GM12878 (cell line): ENCODE data around the gene SP3. TPM values are rescaled to one million over a fixed set of nuclear protein-coding genes. Genes with fewer than 3 reads are reported as not detected.

Source experiments
- ATAC-seq: fragments of 200-7000 bp; cut with Tn5 transposase; 3 replicates; pipeline ENCODE4 v1.9.1; 2020; ENCODE audit warnings: mild to moderate bottlenecking, moderate library complexity
- BruUV-seq: library from RNA; stranded (reverse); fragments of 400-500 nt; replicated peaks from 2 replicates; lab custom pipeline; 2021; lab: Mats Ljungman, UMichigan
- CTCF ChIA-PET: fragments of 300-600 bp; sonication (Branson Sonifier 250); formaldehyde crosslinking; extraction: SDS; loops from one replicate; lab custom pipeline; 2021; ENCODE audit warnings: inconsistent platforms; lab: Yijun Ruan, JAX
- POLR2A ChIA-PET: fragments of 350-600 bp; formaldehyde crosslinking; extraction: SDS; loops from one replicate; lab custom pipeline; 2021; ENCODE audit warnings: inconsistent platforms; lab: Charles Lee
- RAD21 ChIA-PET: fragments of 300-600 bp; sonication (Branson Sonifier 250); formaldehyde crosslinking; loops from one replicate; lab custom pipeline; 2023; ENCODE audit warnings: antibody characterized with exemption; ENCODE audit not compliant: unreplicated experiment; lab: Charles Lee
- SMC1A ChIA-PET: fragments of 300-600 bp; sonication (Branson Sonifier 250); formaldehyde crosslinking; loops from one replicate; lab custom pipeline; 2023; ENCODE audit not compliant: unreplicated experiment, uncharacterized antibody; lab: Charles Lee
- DNase-seq: peaks from one replicate; pipeline ENCODE4 v3.0.0-alpha.2; 2011; ENCODE audit warnings: low read depth, low spot score
- FAIRE-seq: peaks from 3 replicates; lab custom pipeline; 2011; peaks lifted over from hg19 to GRCh38; lab: Jason Lieb, UNC
- H2AFZ ChIP-seq: 2 replicates; pipeline ENCODE4 v1.6.0; 2011; ENCODE audit warnings: low read depth, low read length, control low read depth; ENCODE audit not compliant: control insufficient read depth
- H3K27ac ChIP-seq: 2 replicates; pipeline ENCODE4 v1.5.1; 2011; ENCODE audit warnings: control low read depth; ENCODE audit not compliant: control insufficient read depth, insufficient read depth
- H3K27me3 ChIP-seq, 2 experiments: replicated peaks in 1 of 2; 2 replicates each; pipeline versions ENCODE4 v1.6.0 to v1.6.1; 2011; ENCODE audit warnings: low read length in 1 of 2; ENCODE audit not compliant: control insufficient read depth in 2 of 2, insufficient read depth in 2 of 2
- H3K36me3 ChIP-seq, 2 experiments: 2 replicates each; pipeline ENCODE4 v1.5.1; 2011; ENCODE audit warnings: low read length in 1 of 2; ENCODE audit not compliant: control insufficient read depth in 2 of 2, insufficient read depth in 2 of 2
- H3K4me1 ChIP-seq: 2 replicates; pipeline ENCODE4 v1.6.1; 2011; ENCODE audit warnings: mild to moderate bottlenecking, low read length, moderate library complexity, mixed read lengths; ENCODE audit not compliant: control insufficient read depth, insufficient read depth
- H3K4me2 ChIP-seq: 2 replicates; pipeline ENCODE4 v1.6.0; 2011; ENCODE audit warnings: control low read depth; ENCODE audit not compliant: control insufficient read depth, insufficient read depth
- H3K4me3 ChIP-seq: fragments of 200-600 bp; sonication (generic); 2 replicates; pipeline ENCODE4 v1.5.1; 2016
- H3K79me2 ChIP-seq: 2 replicates; pipeline ENCODE4 v1.6.0; 2011; ENCODE audit warnings: low read length; ENCODE audit not compliant: control insufficient read depth, insufficient read depth
- H3K9ac ChIP-seq: 2 replicates; pipeline ENCODE4 v1.8.0; 2011; ENCODE audit warnings: low read length, control low read depth, mixed read lengths; ENCODE audit not compliant: control insufficient read depth, insufficient read depth
- H3K9me3 ChIP-seq: replicated peaks from 3 replicates; pipeline ENCODE4 v1.5.1; 2011; ENCODE audit warnings: mild to moderate bottlenecking, low read length; ENCODE audit not compliant: control insufficient read depth, insufficient read depth
- H4K20me1 ChIP-seq: 2 replicates; pipeline ENCODE4 v1.6.0; 2011; ENCODE audit not compliant: control insufficient read depth, insufficient read depth
- BACH1 ChIP-seq: fragments of 450-650 bp; IDR thresholded peaks from 2 replicates; pipeline ENCODE4 v1.6.1; 2017; ENCODE audit warnings: mild to moderate bottlenecking, borderline replicate concordance
- CREB1 ChIP-seq: IDR thresholded peaks from 2 replicates; pipeline ENCODE4 v1.6.1; 2012; ENCODE audit warnings: low read depth, mild to moderate bottlenecking, inconsistent platforms
- EGR1 ChIP-seq, 2 experiments: IDR thresholded peaks; 1 replicate in 1 of 2; 2 replicates in 1 of 2; pipeline ENCODE4 v1.6.1; 2011 to 2012; ENCODE audit warnings: low read depth in 2 of 2, low read length in 2 of 2, borderline replicate concordance in 1 of 2, mild to moderate bottlenecking in 1 of 2, moderate library complexity in 1 of 2
- HDAC6 ChIP-seq: fragments of 200-600 bp; sonication (generic); IDR thresholded peaks from one replicate; pipeline ENCODE4 v1.8.0; 2017; ENCODE audit warnings: antibody characterized with exemption; ENCODE audit not compliant: unreplicated experiment
- HSF1 ChIP-seq: fragments of 150-350 bp; IDR thresholded peaks from 2 replicates; pipeline ENCODE4 v1.6.1; 2014; ENCODE audit warnings: mild to moderate bottlenecking, low read depth, low read length
- POU2F2 ChIP-seq: IDR thresholded peaks from 3 replicates; pipeline ENCODE4 v1.6.1; 2011; ENCODE audit warnings: low read depth, mild to moderate bottlenecking, low read length, borderline replicate concordance
- ZBTB11 ChIP-seq: fragments of 450-650 bp; formaldehyde crosslinking; IDR thresholded peaks from 2 replicates; pipeline ENCODE4 v1.5.0; 2022; ENCODE audit warnings: mild to moderate bottlenecking, missing genetic modification characterization
- WGBS: methylation state at CpG from one replicate; pipeline ENCODE4 v1.1.6; 2016; ENCODE audit warnings: low lambda C conversion rate; ENCODE audit not compliant: insufficient replicate concordance, insufficient coverage; ENCODE audit errors: missing lambda C conversion rate; 5-methylcytosine and 5-hydroxymethylcytosine counted together
- in situ Hi-C: fragments of 300-500 bp; cut with MboI; formaldehyde crosslinking; loops from 9 replicates; pipeline ENCODE4 v1.14.3; 2018; ENCODE audit warnings: mixed read lengths
- intact Hi-C: fragments of 100-400 bp; cut with micrococcal nuclease; formaldehyde crosslinking; loops from one replicate; pipeline ENCODE4 v1.14.2; 2022; ENCODE audit not compliant: unreplicated experiment
- polyA plus RNA-seq, 11 experiments: library from polyadenylated mRNA; depleted of rRNA in 4 of 11; unstranded in 6 of 11; stranded (reverse) in 5 of 11; fragments of >200 nt; fragmentation: Nextera tagmentation in 4 of 11; fragmentation: Illumina TruSeq in 1 of 11; extraction: Ambion mirVana in 4 of 11; extraction: Trizol in 1 of 11; gene quantifications; 1 replicate in 1 of 11; 2 replicates in 10 of 11; pipeline versions ENCODE4 v1.2.1 to v1.2.3, GENCODE V29; 2011 to 2016; ENCODE audit warnings: inconsistent platforms in 2 of 11, missing spikeins in 2 of 11, low read depth in 1 of 11
- total RNA-seq, 4 experiments: library from RNA; depleted of rRNA in 3 of 4; stranded (reverse); fragments of >200 nt in 3 of 4; fragmentation: Illumina TruSeq in 1 of 4; extraction: Trizol in 1 of 4; gene quantifications; 2 replicates each; pipeline versions ENCODE4 v1.2.1 to v1.2.3, GENCODE V29; 2013 to 2021
- TF ChIP-seq, protein P1 (sequence below): fragments of 450-650 bp; IDR thresholded peaks from 2 replicates; pipeline ENCODE4 v1.6.1; 2016; ENCODE audit warnings: mild to moderate bottlenecking
- TF ChIP-seq, protein P2 (sequence below): fragments of 450-650 bp; IDR thresholded peaks from 2 replicates; pipeline ENCODE4 v1.6.1; 2018; ENCODE audit warnings: borderline replicate concordance, mild to moderate bottlenecking; ENCODE audit not compliant: partially characterized antibody

Gene SP3
- total and polyA plus RNA-seq, 10 of the 15 experiments (the other 5 are each of a cell fraction or from before 2014, with no cell fraction given), result 9.9 to 87.6 (median 52.4) TPM

DNA sequence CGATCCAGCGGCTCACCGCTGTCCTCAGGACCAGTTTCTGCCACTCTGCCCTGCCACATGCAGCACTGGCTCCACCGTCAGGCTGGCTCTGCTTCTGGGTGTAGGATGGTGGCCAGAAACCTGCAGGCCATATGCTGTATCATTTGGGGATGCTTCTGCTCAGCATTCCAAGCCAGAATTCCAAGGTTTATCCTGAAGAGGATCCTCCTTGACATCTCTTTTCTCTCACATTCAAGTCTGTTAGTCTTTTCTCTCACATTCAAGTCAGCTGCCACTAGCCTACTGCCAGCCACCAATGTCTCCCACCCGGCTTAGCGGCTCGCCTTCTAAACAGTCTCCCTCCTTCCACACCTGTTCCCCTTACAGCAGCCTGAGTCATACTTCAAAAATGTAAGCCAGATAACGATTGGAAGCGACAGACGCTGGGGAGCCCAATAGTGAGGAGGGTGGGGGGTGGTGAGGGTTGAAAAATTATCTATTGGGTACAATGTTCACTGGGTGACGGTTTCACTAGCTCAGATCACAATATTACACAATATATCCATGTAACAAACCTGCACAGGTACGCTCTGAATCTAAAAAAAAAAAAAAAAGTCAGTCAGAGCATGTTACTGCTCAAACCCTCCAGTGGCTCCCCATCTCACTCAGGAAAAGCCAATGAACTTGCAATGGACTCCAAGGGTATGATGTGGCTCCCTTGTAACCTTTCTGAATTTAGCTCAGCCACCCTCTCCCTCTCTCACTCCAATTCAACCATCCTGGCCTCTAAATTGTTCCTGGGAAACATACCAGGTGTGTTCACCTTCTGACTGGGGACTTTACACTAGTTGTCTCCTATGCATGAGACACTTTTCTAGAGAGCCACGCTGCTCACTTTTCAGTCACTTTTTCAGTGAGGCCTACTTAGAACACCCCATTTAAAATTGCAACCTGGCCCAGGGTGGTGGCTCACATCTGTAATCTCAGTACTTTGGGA, 38.8 kb upstream of the SP3 start:
- intact Hi-C loops (no loop called here), in situ Hi-C loops (no loop called here)
- ChIA-PET SMC1A (no interaction called here), RAD21 (no interaction called here), POLR2A (interaction anchor here (0.5 kb wide), 1 partner anchor 13 kb away, joined by 3 read pairs; no protein-coding TSS in a partner anchor), CTCF (interaction anchor here (0.6 kb wide), 1 partner anchor 354 kb away, joined by 4 read pairs; no protein-coding TSS in a partner anchor)
- FAIRE-seq, result no peak
- H3K27me3 ChIP-seq, result no peaks in the 10 kb centered on the region
- H3K79me2 ChIP-seq, result no peaks in the 10 kb centered on the region
- H4K20me1 ChIP-seq, result no peaks in the 10 kb centered on the region
- no peaks in the 10 kb centered on the region for H3K4me1 ChIP-seq
- no peak for DNase-seq
- H3K4me2 ChIP-seq, result no peak overlapping the region
- no peak overlapping the region for H3K27ac ChIP-seq
- H3K9me3 ChIP-seq, result no peaks in the 10 kb centered on the region
- no peak overlapping the region for H2AFZ ChIP-seq
- H3K36me3 ChIP-seq, result no peaks in the 10 kb centered on the region
- 85% methylated on average over 13 of the region's 13 CpGs for WGBS
- H3K4me3 ChIP-seq, result no peak overlapping the region
- ATAC-seq, result peak; percentile 46; the same call in 2 of the 3 replicates
- BruUV-seq, result no TSS peak
- H3K9ac ChIP-seq, result no peak overlapping the region
- TF ChIP-seq HDAC6 (no peak), POU2F2 (no peak), BACH1 (no peak), EGR1 (IDR thresholded peaks at IDR 0.05; ENCODE audit: borderline replicate concordance in 1 of 2, low read depth in 2 of 2, low read length in 2 of 2) (no peak), ZBTB11 (CRISPR knock-in tag) (no peak), CREB1 (no peak), HSF1 (no peak)
- TF ChIP-seq, protein P1, sequence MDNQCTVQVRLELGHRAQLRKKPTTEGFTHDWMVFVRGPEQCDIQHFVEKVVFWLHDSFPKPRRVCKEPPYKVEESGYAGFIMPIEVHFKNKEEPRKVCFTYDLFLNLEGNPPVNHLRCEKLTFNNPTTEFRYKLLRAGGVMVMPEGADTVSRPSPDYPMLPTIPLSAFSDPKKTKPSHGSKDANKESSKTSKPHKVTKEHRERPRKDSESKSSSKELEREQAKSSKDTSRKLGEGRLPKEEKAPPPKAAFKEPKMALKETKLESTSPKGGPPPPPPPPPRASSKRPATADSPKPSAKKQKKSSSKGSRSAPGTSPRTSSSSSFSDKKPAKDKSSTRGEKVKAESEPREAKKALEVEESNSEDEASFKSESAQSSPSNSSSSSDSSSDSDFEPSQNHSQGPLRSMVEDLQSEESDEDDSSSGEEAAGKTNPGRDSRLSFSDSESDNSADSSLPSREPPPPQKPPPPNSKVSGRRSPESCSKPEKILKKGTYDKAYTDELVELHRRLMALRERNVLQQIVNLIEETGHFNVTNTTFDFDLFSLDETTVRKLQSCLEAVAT, result no peak
- TF ChIP-seq, protein P2, sequence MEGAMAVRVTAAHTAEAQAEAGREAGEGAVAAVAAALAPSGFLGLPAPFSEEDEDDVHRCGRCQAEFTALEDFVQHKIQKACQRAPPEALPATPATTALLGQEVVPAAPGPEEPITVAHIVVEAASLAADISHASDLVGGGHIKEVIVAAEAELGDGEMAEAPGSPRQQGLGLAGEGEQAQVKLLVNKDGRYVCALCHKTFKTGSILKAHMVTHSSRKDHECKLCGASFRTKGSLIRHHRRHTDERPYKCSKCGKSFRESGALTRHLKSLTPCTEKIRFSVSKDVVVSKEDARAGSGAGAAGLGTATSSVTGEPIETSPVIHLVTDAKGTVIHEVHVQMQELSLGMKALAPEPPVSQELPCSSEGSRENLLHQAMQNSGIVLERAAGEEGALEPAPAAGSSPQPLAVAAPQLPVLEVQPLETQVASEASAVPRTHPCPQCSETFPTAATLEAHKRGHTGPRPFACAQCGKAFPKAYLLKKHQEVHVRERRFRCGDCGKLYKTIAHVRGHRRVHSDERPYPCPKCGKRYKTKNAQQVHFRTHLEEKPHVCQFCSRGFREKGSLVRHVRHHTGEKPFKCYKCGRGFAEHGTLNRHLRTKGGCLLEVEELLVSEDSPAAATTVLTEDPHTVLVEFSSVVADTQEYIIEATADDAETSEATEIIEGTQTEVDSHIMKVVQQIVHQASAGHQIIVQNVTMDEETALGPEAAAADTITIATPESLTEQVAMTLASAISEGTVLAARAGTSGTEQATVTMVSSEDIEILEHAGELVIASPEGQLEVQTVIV, result no peak
